ENCODE results near the gene LRRC8D. TPM values are rescaled to one million over a fixed set of nuclear protein-coding genes. Genes with fewer than 3 reads are reported as not detected.

The LRRC8D gene
- total RNA-seq, 1 experiment from 2014 or later, result 37.2 TPM

GRCh38 chr1:89900323-89900722 is 79.5 kb downstream of the LRRC8D start:
- Histone ChIP-seq H3K18ac (ENCODE audit: insufficient read length, low read depth, low read length) (no peak overlapping the region), H3K23ac (ENCODE audit: insufficient read length, low read depth, low read length) (no peak overlapping the region), H3K27ac (ENCODE audit: insufficient read length, low read depth, low read length) (no peak overlapping the region), H3K9me3 (ENCODE audit: control insufficient read depth, low read depth, low read length) (no peaks in the 10 kb centered on the region), H3K79me2 (ENCODE audit: insufficient read depth, low read length) (peaks cover 6% of the 10 kb centered on the region; the same call in 1 of the 2 replicates), H3T11ph (ENCODE audit: low read length) (no peak overlapping the region), H2BK12ac (ENCODE audit: insufficient read length, low read depth, low read length) (no peak overlapping the region), H4K5ac (ENCODE audit: insufficient read length, low read depth, low read length) (no peak overlapping the region), H3K4me1 (ENCODE audit: insufficient read depth, low read length) (peaks cover 14% of the 10 kb centered on the region), H3K9ac (ENCODE audit: extremely low read depth, insufficient read length, low read length) (no peak overlapping the region), H4K8ac (replicated peaks; ENCODE audit: insufficient read length, low read depth, low read length) (no peak overlapping the region), H4K91ac (ENCODE audit: insufficient read length, low read depth, low read length) (no peak overlapping the region), H3K4me2 (ENCODE audit: insufficient read depth, insufficient read length, low read length) (no peak overlapping the region), H3K14ac (ENCODE audit: insufficient read depth, low read length) (no peak overlapping the region), H3K4ac (ENCODE audit: low read depth, low read length) (no peak overlapping the region), H4K20me1 (ENCODE audit: control insufficient read depth, insufficient read depth, insufficient read length) (no peaks in the 10 kb centered on the region), H3K56ac (ENCODE audit: insufficient read length, low read depth, low read length) (no peak overlapping the region), H2BK5ac (ENCODE audit: insufficient read length, low read length) (no peak overlapping the region), H2BK20ac (ENCODE audit: low read depth, low read length, poor library complexity, severe bottlenecking) (no peak overlapping the region), H2BK120ac (ENCODE audit: low read depth, low read length, poor library complexity, severe bottlenecking) (no peak overlapping the region), H3K79me1 (ENCODE audit: insufficient read depth, low read depth, low read length, poor library complexity, severe bottlenecking) (peaks cover 6% of the 10 kb centered on the region), H3K27me3 (ENCODE audit: insufficient read depth, low read length) (no peaks in the 10 kb centered on the region), H2BK15ac (ENCODE audit: low read depth, low read length) (no peak overlapping the region), H2AFZ (ENCODE audit: low read length) (no peak overlapping the region), H3K23me2 (ENCODE audit: insufficient read length, low read depth, low read length, poor library complexity, severe bottlenecking) (no peaks in the 10 kb centered on the region), H2AK5ac (ENCODE audit: insufficient read length, low read length) (no peak overlapping the region)
- Mint-ChIP-seq H3K4me1 (peaks cover 57 to 66% of the 10 kb centered on the region in 2 experiments), H3K27me3 (ENCODE audit: low read depth) (no peaks in the 10 kb centered on the region), H3K4me3 (no peak overlapping the region; a peak in 1 of 5 replicates), H3K27ac (0 out of 7 replicates have a peak overlapping the region, but pooled peaks of 2 of the 3 experiments have one; percentile 2 to 22), H3K36me3 (ENCODE audit: insufficient read depth in 1 of 3, low read depth in 3 of 3) (no peaks in the 10 kb centered on the region; a peak in 2 of 7 replicates), H3K9me3 (no peaks in the 10 kb centered on the region)
- TF ChIP-seq CTCF (conservative IDR thresholded peaks at IDR 0.05), result no peak
- no CpG with 5 or more reads among the region's 2 CpGs for WGBS (ENCODE audit: extremely low coverage, insufficient read length, low lambda C conversion rate)
- DNase-seq, result no peak

All from H9 (cell line).